HG03196 (cell line): ENCODE measurements around the gene C19orf81.
"Not testable (repeated sequence)": the region's sequence is repeated elsewhere in the genome, so short reads cannot be mapped to it uniquely, and the experiment has no call there.

Source experiments
- ATAC-seq: cut with Tn5 transposase; IDR thresholded peaks from one replicate; pipeline ENCODE4 v1.9.1; 2021; ENCODE audit not compliant: unreplicated experiment

The C19orf81 gene

GRCh38 chr19:50649433-50650391 is at the start of gene C19orf81:
C19orf81 (plus strand) TSS chr19:50649445; CDS start chr19:50649445, 0 bp downstream.
- no peak for ATAC-seq

- no peak for ATAC-seq
Measured at GRCh38 chr19:50601407-50602088, 47.7 kb upstream of the C19orf81 start.

- ATAC-seq = no peak
Measured at GRCh38 chr19:50602089-50602422, 47.2 kb upstream of the C19orf81 start.

DNA sequence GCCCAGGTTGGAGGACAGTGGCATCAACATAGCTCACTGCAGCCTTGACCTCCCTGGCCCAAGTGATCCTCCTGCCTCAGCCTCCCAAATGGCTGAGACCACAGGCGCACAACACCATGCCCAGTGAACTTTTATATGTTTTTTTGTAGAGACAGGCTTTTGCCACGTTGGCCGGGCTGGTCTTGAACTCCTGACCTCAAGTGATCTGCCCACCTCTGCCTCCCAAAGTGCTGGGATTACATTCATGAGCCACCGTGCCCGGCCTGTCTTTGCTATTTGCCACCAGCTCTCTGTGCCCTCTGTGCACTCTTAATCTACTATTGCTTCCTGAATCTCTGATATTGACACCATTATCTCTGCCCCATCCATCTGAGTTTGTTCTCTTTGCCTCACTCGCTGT is 46.7 kb upstream of the C19orf81 start:
- ATAC-seq = no peak

GRCh38 chr19:50602935-50603334 is 46.3 kb upstream of the C19orf81 start:
- ATAC-seq = no peak

DNA sequence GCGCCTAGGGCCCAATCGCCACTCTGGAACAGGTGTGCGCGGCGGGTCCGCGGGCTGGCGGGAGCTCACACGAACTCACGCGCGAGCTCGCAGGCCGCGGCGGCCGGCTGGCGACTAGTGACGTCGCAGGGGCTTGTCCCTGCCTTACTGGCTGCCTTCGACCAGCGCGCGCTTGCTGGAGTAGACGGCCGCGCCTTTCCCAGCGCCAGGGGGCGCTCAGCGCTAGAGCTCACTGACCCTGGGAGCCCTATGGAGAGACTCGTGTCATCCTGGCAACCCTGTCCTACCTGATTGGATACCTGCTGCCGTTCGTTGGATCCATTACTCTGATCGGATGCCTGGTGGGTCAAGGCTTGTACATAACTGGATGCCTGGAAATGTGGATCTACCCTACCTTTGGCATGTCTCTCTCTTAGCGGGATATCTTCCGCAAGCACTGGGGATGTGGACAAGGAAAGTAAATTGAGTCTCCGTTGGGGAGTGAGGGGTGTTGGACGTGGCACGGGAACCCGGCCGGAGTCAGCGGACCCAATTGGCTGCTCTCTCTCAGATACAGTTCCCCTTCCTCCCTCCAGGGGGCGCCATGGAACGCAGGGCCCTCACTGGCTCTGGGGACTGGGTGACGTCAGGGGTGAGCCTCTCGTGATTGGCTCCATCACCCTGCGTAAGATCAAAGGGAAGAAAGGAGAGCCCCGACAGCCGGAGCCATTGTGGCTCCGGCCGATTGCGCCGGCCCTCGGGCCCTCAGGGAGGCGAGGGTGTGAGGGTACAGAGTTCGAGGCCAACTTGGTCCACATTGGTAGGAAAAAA is 44.8 kb upstream of the C19orf81 start:
- not testable (repeated sequence) for ATAC-seq

DNA sequence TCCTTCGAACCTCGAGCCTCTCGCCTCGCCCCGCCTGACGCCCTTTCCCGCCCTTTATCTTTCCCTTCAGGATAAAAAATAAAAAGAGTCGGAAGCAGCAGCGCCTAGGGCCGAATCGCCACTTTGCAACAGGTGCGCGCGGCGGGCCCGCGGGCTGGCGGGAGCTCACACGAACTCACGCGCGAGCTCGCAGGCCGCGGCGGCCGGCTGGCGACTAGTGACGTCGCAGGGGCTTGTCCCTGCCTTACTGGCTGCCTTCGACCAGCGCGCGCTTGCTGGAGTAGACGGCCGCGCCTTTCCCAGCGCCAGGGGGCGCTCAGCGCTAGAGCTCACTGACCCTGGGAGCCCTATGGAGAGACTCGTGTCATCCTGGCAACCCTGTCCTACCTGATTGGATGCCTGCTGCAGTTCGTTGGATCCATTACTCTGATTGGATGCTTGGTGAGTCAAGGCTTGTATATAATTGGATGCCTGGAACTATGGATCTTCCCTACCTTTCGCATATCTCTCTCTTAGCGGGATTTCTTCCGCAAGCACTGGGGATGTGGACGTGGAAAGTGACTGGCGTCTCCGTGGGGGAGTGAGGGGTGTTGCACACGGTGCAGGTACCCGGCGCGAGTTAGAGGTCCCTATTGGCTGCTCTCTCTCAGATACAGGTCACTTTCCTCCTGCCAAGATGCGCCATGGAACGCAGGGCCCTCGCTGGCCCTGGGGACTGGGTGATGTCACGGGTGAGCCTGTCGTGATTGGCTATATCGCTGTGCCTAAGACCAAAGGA is 43.0 kb upstream of the C19orf81 start:
- not testable (repeated sequence) for ATAC-seq

GRCh38 chr19:50607388-50607787 is 41.9 kb upstream of the C19orf81 start:
- no peak for ATAC-seq

DNA sequence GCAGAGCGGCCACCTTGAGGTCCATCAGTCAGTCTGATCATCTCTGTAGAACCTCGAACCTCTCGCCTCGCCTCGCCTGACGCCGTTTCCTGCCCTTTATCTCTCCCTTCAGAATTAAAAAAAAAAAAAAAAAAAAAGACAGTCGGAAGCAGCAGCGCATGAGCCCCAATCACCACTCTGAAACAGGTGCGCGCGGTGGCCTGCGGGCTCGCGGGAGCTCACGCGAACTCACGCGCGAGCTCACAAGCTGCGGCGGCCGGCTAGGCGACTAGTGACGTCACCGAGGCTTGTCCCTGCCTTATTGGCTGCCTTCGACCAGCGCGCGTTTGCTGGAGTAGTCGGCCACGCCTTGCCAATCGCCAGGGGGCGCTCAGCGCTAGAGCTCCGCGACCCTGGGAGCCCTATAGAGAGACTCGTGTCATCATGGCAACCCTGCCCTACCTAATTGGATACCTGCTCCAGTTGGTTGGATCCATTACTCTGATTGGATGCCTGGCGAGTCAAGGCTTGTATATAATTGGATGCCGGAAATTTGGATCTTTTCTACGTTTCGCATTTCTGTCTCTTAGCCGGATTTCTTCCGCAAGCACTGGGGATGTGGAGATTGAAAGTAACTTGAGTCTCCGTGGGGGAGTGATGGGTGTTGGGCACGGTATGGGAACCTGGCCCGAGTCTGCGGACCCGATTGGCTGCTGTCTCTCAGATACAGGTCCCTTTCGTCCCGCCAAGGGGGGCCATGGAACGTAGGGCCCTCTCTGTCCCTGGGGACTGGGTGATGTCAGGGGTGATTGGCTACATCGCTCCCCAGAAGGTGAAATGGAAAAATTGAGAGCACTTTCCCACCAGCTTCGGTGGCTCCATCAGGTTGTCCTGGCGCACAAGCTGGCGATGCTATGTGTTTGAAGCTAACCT is 41.1 kb upstream of the C19orf81 start:
- no peak for ATAC-seq

DNA sequence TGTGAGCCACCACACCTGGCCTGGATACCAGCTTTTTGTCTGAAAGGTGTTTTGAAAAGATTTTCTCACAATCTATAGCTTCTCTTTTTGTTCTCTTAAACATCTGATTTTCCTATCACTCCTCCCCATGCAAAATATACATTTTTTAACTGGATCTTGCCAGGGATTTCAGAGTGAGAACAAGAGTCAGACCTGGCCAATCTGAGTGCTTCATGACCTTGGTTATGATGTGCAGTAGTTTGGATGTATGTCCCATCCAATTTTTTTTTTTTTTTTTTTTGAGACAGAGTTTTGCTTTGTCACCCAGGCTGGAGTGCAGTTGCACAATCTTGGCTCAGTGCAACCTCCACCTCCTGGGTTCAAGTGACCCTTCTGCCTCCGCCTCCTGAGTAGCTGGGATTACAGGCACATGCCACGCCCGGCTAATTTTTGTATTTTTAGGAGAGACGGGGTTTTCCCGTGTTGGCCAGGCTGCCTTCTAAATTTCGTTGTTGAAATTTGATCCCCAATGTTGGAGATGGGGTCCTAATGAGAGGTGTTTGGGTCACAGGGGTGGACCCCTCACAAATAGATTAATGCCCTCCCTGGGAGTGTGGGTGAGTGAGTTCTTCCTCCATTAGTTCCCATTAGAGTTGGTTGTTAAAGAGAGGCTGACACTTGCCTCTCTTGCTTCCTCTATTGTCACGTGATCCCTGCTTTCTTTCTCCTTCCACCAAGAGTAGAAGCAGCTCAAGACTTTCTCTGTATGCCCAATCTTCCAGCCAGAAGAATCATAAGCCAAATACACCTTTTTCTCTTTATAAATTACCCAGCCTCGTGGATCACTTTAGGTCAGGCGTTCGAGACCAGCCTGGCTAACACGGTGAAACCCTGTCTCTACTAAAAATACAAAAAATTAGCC is 36.5 kb upstream of the C19orf81 start:
- ATAC-seq = not testable (repeated sequence)

DNA sequence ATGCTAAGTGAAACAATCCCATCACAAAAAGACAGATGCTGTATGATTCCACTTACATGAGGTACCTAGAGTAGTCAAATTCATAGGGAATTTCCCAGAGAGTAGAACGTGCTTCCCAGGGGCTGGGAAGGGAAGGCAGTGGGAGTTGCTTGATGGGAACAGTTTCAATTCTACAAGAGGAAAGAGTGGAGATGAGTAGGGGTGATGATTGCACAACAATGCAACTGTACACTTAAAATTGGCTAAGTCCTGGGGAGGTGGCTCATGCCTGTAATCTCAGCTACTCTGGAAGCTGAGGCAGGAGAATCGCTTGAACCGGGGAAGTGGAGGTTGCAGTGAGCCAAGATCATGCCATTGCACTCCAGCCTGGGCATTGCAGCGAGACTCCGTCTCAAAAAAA is 30.9 kb upstream of the C19orf81 start:
- not testable (repeated sequence) for ATAC-seq

- not testable (repeated sequence) for ATAC-seq
Measured at GRCh38 chr19:50619184-50619583, 30.1 kb upstream of the C19orf81 start.

DNA sequence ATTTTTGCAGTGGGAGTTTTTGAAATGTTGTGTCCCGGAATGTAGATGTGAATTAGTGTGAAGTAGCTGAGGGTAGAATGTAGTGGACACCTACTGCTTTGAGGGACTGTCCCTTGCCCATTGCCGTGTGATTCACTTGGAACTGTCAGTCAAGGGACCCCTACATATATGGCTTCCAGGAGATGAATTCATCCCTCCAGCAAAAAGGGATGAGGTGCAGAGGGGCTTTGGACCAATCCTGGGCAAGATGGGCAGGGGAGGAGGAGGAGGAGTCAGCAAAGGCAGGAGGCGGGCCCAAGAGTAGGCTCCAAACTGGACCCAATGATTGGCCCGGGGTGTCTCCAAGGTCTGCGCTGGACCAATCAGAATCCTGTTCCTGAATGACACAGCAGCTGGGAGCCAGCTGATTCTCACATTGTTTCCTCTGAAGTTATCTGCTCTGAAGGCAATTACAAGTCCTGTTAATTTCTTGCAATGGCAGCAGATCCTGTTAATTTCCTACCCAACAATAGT is 28.8 kb upstream of the C19orf81 start:
- not testable (repeated sequence) for ATAC-seq

DNA sequence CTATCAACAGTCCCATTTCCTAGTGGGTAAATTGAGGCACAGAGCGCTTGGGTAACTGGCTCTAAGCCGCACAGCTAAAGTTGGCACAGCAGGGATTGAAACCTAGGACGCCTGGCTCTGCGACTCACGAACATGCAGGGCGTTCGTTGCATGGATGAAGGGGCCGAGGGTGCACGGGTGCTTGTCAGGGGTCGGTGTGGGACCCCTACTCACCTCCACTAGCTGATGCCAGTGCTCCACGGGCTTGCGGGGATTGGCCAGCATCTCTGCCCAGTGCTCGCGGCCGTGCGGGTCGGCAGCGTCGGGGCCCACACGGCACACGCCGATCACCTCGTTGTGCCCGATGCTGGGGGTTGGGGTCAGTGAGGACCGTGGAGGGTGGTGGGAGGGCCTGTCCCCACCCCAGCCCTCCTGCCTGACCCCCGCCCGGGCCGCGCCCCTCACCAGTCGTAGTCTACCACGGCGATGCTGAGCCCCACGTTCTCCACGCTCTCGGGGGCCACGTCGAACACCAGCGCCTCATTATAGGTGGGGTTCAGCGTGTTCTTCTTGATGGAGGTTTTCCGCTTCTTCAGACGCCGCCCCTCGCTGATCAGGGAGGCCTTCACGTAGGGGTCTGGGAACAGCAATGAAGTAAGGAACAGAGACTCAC is 24.2 kb upstream of the C19orf81 start:
- ATAC-seq = no peak

DNA sequence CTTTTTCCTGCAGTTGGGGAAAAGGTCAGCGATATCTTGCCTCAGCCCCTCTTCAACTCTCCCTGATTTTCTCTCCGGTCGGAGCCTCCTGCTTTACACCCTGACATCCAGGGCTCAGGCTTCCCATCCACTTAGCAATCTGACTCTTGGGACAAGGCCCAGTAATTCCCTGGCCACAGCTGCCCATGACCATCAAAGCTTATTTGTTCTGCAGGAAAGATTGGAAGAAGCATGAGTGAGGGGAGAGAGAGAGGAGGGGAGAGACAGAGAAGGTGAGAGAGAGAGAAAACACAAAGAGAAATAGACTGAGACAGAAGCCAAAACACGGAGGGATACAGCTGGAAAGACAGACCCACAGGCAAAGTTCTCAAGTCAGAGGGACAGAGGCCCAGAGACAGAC is 23.2 kb upstream of the C19orf81 start:
- no peak for ATAC-seq

- ATAC-seq = no peak
Measured at GRCh38 chr19:50626795-50627194, 22.4 kb upstream of the C19orf81 start.

DNA sequence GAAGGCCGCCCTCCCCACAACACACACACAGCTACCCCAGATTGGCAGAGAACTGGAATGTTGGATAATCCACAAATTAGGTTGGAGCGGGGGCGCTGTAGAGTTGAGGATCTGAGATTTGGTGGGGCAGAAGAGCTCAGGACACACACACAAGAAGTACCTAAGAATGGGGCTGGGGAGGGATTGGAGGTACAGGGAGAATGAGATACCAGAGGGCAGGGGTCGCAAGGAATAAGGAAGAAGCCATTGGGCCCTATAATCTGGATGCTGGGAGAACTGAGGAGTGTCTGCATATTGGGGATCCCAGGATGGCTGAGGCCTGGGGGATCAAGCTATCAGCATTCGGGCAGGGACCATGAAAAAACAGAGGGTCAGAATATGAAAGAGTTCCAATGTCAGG is 21.1 kb upstream of the C19orf81 start:
- no peak for ATAC-seq

GRCh38 chr19:50628551-50628950 is 20.7 kb upstream of the C19orf81 start:
- no peak for ATAC-seq
